GM18519 (cell line): ENCODE results near the gene TPK1.
A peak's percentile ranks its signal among the peaks of the same experiment; 100 is the strongest.
"Not testable (repeated sequence)": the region's sequence is repeated elsewhere in the genome, so short reads cannot be mapped to it uniquely, and the experiment has no call there.

Experiments used
- ATAC-seq: cut with Tn5 transposase; IDR thresholded peaks from one replicate; pipeline ENCODE4 v1.9.1; 2021; ENCODE audit warnings: mild to moderate bottlenecking, moderate library complexity; ENCODE audit not compliant: unreplicated experiment, low FRiP score

Gene TPK1

DNA sequence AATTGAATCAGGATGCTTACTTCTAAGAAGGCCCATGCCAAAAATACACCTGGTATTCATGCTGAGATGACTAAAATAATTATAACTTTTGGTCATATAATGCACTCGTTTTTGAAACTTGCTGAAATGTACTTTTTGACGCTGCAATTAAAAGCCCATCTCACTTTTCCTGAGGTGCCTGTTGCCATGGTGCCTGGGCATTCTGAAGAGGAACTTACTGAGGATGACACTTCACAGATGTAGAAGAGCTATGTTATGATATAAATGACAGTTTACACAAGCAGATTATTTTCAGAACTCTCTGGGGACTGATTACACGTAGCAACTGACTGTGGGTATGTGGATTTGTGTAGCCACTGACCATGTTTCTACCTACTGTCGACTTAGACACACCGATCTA, 182.4 kb downstream of the TPK1 start:
- ATAC-seq: no peak

DNA sequence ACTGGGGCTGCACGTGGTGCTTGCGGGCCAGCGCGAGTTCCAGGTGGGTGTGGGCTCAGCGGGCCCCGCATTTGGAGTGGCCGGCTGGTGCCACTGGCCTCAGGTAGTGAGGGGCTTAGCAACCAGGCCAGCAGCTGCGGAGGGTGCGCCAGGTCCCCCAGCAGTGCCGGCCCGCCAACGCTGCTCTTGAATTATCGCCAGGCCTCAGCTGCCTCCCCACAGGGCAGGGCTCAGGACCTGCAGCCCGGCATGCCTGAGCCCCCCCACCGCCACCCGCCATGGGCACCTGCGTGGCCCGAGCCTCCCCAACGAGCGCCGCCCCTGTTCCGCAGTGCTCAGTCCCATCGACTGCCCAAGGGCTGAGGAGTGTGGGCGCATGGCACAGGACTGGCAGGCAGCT, 185.4 kb downstream of the TPK1 start:
- no peak for ATAC-seq

DNA sequence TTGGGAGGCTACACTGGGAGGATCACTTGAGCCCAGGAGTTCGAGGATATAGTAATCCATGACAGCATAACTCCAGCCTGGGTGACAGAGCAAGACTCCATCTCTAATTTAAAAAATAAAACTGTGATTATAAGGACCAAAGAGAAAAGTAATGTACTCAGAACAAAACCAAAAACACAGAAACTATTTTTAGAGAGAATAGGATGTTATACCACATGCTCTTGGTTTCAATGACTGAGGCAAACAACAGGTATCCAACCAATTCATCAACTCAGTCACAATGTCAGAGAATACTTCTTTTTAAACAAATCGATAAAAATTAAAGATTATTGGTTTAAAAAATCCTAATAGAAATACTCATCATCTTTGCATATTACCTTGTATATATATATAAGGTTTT, 186.7 kb downstream of the TPK1 start:
- ATAC-seq: peak; percentile 53

DNA sequence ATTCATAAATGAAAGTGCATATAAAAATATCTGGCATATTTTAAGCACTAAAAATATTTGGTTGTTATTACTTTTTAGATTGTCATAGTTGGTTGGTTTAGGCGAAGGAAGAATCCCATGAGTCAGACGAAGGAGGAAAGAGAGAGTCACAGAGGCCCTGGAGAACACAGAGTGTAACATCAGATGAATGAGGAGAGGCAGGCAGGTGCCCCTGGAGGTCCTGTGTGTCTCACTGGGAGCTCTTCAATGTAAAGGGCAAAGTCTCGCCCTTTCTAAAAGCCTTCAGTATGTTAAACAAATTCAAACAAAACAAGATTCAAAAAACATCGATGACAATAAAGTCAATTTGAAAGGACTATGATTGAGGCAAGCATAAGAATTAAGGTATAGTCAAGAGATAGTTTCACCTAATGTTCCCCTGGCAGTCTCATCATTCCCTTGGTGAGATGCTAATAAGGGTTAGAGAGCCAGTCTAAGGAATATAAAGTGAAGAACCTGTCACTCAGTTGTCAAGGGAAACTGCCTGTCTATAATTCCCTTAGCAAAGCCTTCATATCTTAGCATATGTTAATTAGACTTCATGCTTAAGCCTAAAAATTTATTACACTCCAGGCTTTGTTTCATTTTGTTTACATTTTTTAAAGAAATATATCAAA, 194.3 kb downstream of the TPK1 start:
- ATAC-seq: no peak

- no peak for ATAC-seq
Observed at GRCh38 chr7:144632724-144633123, 203.1 kb downstream of the TPK1 start.

GRCh38 chr7:144629598-144629997, 206.3 kb downstream of the TPK1 start:
- no peak for ATAC-seq

DNA sequence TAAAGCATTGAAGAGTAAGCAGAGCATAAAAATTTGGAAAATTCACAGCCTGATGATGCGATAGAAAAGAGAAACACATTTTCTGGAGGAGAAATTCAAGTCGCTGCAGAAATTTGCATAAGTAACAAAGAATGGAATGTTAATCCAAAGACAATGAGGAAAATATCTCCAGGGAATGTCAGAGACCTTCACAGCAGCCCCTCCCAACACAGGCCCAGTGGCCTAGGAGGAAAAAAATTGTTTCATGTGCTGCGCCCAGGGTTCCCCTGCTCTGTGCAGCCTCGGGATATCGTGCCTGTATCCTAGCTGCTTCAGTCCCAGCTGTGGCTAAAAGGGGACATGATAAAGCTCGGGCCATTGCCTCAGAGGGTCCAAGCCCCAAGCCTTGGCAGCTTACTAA, 206.8 kb downstream of the TPK1 start:
- no peak for ATAC-seq

DNA sequence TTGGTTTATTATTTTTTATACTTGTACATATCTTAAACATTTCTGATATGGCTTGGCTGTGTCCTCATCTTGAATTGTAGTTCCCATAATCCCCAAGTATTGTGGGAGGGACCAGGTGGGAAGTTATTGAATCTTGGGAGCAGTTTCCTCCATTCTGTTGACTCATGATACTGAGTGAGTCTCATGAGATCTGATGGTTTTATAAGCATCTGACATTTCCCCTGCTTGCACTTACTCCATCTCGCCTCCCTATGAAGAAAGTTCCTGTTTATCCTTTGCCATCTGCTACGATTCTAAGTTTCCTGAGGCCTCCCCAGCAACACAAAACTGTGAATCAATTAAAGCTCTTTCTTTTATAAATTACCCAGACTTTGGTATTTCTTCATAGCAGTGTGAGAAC, 207.7 kb downstream of the TPK1 start:
- no peak for ATAC-seq

DNA sequence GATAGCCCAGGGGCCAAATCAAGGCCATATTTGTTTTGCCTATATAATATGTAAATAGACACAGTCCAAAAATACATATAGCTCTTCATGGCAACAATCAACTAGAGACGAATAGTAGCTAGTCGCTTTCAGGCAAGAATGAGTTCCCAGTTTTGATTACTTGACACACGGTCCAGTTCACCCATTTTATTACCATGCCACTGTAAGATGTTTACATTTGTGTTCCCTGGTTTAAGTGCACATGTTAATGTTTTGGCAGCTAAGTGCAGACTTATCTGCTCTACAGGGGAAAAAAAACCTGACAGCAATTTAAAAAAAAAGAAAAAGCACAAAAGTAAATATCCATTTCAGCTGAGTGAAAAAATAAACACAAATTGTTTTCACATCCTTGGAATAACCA, 213.1 kb downstream of the TPK1 start:
- no peak for ATAC-seq

DNA sequence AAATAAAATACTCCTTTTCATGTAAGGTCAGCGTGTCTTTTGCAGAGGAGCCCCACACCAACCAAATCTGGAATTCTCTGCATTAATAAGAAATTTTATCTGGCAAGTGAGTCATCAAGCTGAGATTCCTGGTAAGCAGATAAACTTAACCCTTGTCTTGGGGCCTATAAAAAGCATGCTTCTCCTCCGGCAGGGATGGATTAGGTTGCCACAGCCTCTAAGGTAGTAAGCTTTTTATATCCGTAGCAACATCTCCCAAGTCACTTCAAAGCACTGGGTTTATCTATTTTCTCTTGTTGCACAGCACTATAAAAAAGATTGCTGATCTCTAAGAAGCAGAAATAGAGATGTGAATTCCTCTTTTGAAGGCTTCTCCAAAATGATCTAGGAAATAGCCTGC, 229.6 kb downstream of the TPK1 start:
- ATAC-seq: no peak

GRCh38 chr7:144596953-144597352, 238.9 kb downstream of the TPK1 start:
- no peak for ATAC-seq

DNA sequence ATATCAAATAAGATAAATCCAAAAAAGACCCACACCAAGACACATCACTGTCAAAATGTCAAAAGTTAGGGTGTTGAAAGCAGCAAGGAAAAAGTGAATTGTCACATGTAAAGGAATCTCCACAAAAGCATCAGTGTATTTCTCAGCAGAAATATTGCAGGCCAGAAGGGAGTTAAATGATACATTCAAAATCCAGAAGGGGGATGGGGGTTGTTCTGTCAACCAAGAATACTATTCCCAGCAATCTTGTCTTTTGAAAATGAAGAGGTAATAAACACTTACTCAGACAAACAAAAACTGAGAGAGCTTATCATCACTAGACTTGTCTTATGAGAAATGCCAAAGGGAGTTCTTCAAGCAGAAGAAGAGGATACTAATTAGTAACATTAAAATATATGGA, 241.3 kb downstream of the TPK1 start:
- no peak for ATAC-seq

- no peak for ATAC-seq
Observed at GRCh38 chr7:144588559-144589051, 247.2 kb downstream of the TPK1 start.

DNA sequence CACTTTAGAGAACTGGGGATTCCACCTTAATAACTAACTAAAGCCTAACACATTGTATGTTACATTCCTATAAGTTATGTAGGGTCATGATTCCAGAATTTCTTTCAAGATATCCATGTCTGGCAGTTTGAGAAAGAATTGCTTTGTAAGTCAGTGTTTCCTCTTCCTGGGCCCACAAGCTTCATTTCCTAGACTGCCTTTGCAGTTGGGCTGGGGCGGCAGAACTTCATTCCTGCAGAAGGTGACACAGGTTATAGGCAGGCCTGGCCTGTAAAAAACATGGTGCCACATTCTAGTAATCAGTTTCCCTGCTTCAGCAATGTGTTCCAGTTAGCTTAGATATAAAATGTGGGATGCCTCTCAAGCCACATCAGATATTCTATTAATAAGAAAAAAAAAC, 248.2 kb downstream of the TPK1 start:
- ATAC-seq: no peak

- no peak for ATAC-seq
Observed at GRCh38 chr7:144584726-144585125, 251.1 kb downstream of the TPK1 start.

DNA sequence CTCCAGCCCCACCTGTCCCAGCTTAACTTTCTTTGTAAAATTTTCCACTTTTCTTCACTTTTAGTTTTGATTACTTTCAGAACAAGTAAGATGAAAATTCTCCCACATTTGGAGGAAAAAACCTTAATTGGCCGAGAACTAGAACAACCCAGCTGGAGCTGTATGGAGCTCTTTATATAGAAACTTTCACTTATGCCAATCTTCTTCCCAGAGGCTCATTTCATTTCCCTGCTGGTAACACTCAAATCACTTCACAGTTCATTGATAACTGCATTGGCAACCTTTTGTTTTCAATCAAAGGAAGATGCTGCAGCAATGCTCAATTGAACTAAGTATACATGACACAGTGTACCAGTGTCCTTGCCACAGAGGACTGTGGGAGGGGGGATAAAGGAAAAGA, 256.2 kb downstream of the TPK1 start:
- ATAC-seq: no peak

GRCh38 chr7:144575456-144575855, 260.4 kb downstream of the TPK1 start:
- ATAC-seq: no peak

- ATAC-seq: not testable (repeated sequence)
Observed at GRCh38 chr7:144574753-144575152, 261.1 kb downstream of the TPK1 start.

- no peak for ATAC-seq
Observed at GRCh38 chr7:144568233-144568632, 267.6 kb downstream of the TPK1 start.

DNA sequence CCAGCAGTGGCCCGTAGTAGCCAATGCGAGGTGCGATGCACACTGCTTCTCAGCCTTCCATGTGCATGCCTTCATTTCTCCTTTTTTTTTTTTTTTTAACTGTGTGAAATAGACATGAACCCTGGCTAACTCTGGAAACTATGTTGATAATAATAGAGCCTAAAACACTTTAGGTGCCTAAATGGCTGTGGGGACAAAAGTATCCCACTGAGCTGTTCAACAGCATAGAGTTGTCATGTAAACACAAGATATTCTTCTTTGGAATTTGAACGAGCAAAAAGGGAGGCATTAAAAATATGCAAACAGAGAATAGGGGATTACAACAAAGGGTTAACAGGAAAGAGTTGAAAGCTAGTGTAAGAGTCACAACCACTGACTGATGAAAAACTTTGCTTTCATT, 270.3 kb downstream of the TPK1 start:
- ATAC-seq: no peak

DNA sequence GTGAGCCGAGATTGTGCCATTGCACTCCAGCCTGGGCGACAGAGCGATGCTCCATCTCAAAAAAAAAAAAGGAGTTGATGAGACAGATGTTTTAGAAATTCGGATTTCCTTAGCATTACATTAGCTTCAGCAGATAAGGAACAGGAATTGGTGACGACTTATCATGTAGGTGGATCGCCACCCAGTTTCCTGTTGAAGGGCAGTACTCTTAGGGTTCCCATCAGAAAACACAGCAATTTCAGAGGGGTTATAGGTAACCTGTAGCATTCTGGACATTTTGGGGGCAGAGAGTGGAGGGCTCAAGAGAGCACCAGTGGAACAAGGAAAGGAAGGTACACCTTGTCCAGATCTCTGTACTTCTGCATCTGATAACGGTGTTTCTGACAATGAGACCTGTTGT, 286.0 kb downstream of the TPK1 start:
- ATAC-seq: no peak

DNA sequence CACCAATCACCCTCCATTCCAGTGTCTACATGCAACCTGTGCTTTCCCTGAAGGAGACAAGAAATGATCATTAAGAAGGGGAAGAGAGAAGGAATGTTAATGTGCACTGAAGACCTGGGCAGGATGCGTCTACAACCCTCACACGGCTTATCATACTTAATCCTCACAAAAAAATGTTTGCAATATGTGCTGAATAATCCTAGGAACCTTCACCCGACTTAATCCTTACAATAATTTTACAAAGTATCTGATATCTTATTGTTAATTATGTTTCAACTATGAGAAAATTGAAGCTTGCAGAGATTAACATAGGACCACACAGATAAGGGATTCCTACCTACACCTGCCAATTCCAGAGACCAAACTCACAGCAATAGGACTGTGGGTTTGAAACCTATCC, 287.3 kb downstream of the TPK1 start:
- no peak for ATAC-seq

DNA sequence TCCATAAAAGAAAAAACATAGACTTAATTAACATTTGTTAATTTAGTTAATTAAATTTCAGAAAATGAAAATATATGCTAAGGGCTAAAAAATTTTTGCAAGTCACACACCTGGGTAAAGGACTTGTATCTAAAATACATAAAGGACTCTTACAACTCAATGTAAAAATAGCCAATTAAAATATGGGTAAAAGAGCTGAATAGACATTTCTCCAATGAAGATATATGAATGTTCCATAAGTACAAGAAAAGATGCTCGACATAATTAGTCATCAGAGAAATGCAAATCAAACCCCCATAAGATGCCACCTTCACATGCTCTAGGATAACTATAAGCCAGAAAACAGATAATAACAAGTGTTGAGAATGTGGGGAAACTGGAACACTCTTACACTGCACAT, 288.0 kb downstream of the TPK1 start:
- ATAC-seq: no peak
